ENCODE measurements around the gene KCNMA1. TPM values are rescaled to one million over a fixed set of nuclear protein-coding genes. Genes with fewer than 3 reads are reported as not detected.

The KCNMA1 gene
- total RNA-seq, 3 donors from 2014 or later (not counting 1 experiment from before 2014, with no cell fraction given) = 0.40 to 1.8 (median 0.63) TPM

DNA sequence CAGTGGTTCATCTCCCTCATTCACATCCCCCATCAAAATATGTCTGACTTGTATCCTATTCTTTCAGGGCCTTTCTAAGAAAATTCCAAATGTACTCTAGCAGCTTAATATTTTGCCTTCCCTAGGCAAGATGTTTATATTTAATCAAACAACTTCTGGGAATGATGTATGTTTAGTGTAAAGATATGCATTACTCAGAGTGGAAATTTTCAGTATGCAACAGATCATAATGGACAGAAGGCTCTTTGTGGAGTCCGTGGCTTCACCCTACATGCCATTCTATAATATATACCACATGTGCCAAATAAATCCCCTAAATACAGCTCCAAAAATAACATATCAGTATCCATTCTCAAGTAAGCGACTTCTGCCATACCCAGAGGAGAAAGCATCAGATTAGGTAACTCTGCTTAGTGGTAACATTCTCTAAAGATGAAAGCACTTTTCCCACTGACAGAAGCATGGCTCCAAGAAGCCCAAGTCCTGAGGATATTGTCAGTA, 316.6 kb downstream of the KCNMA1 start:
- no peak for ATAC-seq
- no peaks in the 10 kb centered on the region for H3K9me3 ChIP-seq (ENCODE audit: control insufficient read depth, insufficient read depth, low read length)
- 74% methylated on average over 2 of the region's 2 CpGs for WGBS (ENCODE audit: insufficient coverage)
- H3K27me3 ChIP-seq (ENCODE audit: control insufficient read depth, insufficient read depth, low read length) = no peaks in the 10 kb centered on the region
- Mint-ChIP-seq H3K4me3 (no peak overlapping the region), H3K27ac (no peak overlapping the region), H3K9me3 (no peaks in the 10 kb centered on the region), H3K27me3 (ENCODE audit: low read depth in 2 of 2) (peaks cover 23 to 33% of the 10 kb centered on the region in 2 donors), H3K4me1 (no peaks in the 10 kb centered on the region), H3K36me3 (no peaks in the 10 kb centered on the region)
- TF ChIP-seq CTCF (IDR thresholded peaks at IDR 0.05) = no peak
- no peak overlapping the region for H3K4me3 ChIP-seq (ENCODE audit: low read length)
- H3K4me1 ChIP-seq (ENCODE audit: control insufficient read depth, insufficient read depth, low read length) = no peaks in the 10 kb centered on the region
- intact Hi-C loops (cut with micrococcal nuclease) = no loop called here
- no peak for DNase-seq
- H3K36me3 ChIP-seq (ENCODE audit: control insufficient read depth, insufficient read depth, low read length) = no peaks in the 10 kb centered on the region
- H3K27ac ChIP-seq (ENCODE audit: low read length) = no peak overlapping the region

DNA sequence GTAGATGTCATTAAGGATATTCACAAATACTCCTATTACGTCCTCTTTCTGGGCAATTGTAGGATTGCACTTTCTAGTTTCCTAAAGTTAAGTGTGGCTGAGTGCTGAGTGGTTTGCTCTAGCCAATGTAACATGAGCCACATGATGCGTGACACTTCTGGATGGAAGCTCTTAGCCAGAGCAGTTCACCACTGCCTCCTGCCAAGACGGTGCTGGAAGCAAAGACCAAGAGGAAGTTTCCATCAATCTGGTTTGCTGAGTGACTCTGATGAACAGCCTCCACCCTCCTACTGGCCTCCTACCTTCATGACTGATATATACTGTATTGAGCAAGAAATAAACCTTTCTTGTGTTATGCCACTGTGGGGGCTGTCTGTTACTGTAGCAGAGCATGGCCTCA, 318.1 kb downstream of the KCNMA1 start:
- Mint-ChIP-seq H3K36me3 (no peaks in the 10 kb centered on the region), H3K4me3 (no peak overlapping the region), H3K27ac (no peak overlapping the region), H3K9me3 (no peaks in the 10 kb centered on the region), H3K27me3 (ENCODE audit: low read depth in 2 of 2) (peaks cover 20 to 37% of the 10 kb centered on the region in 2 donors), H3K4me1 (no peaks in the 10 kb centered on the region)
- Histone ChIP-seq H3K4me1 (ENCODE audit: control insufficient read depth, insufficient read depth, low read length) (no peaks in the 10 kb centered on the region), H3K9me3 (ENCODE audit: control insufficient read depth, insufficient read depth, low read length) (no peaks in the 10 kb centered on the region), H3K27me3 (ENCODE audit: control insufficient read depth, insufficient read depth, low read length) (no peaks in the 10 kb centered on the region), H3K4me3 (ENCODE audit: low read length) (no peak overlapping the region), H3K36me3 (ENCODE audit: control insufficient read depth, insufficient read depth, low read length) (no peaks in the 10 kb centered on the region), H3K27ac (ENCODE audit: low read length) (no peak overlapping the region)
- ATAC-seq = no peak
- intact Hi-C loops (cut with micrococcal nuclease) = no loop called here
- 80% methylated on average over 2 of the region's 3 CpGs for WGBS (ENCODE audit: insufficient coverage)
- DNase-seq = no peak
- no peak for TF ChIP-seq CTCF (IDR thresholded peaks at IDR 0.05)

- intact Hi-C loops (cut with micrococcal nuclease) = no loop called here
- no peaks in the 10 kb centered on the region for H3K4me1 ChIP-seq (ENCODE audit: control insufficient read depth, insufficient read depth, low read length)
These were observed 318.9 kb downstream of the KCNMA1 start for GRCh38 chr10:77318739-77319138.

More at GRCh38 chr10:77318739-77319138, 318.9 kb downstream of the KCNMA1 start:
- Mint-ChIP-seq H3K27me3 (ENCODE audit: low read depth in 2 of 2) (peaks cover 19 to 42% of the 10 kb centered on the region in 2 donors), H3K9me3 (no peaks in the 10 kb centered on the region), H3K4me3 (no peak overlapping the region), H3K36me3 (no peaks in the 10 kb centered on the region), H3K27ac (no peak overlapping the region), H3K4me1 (no peaks in the 10 kb centered on the region)
- TF ChIP-seq CTCF (IDR thresholded peaks at IDR 0.05) = no peak
- Histone ChIP-seq H3K27me3 (ENCODE audit: control insufficient read depth, insufficient read depth, low read length) (no peaks in the 10 kb centered on the region), H3K4me3 (ENCODE audit: low read length) (no peak overlapping the region), H3K27ac (ENCODE audit: low read length) (no peak overlapping the region), H3K36me3 (ENCODE audit: control insufficient read depth, insufficient read depth, low read length) (no peaks in the 10 kb centered on the region), H3K9me3 (ENCODE audit: control insufficient read depth, insufficient read depth, low read length) (no peaks in the 10 kb centered on the region)
- ATAC-seq = no peak
- DNase-seq = no peak
- WGBS (ENCODE audit: insufficient coverage) = 100% methylated on average over 3 of the region's 3 CpGs
